SK-N-MC (cell line): Measurements from ENCODE around the gene PTPRM.

ENCODE experiments used
- DNase-seq: peaks from one replicate; pipeline ENCODE4 v3.0.0-alpha.2; 2011; ENCODE audit warnings: low read depth, low spot score
- H3K27ac ChIP-seq: fragments of 200-600 bp; sonication (generic); 2 replicates; pipeline ENCODE4 v1.5.1; 2016; ENCODE audit warnings: mixed run types
- H3K36me3 ChIP-seq: fragments of 200-600 bp; sonication (generic); 2 replicates; pipeline ENCODE4 v1.6.1; 2017; ENCODE audit warnings: antibody characterized with exemption, low read length, mixed read lengths; ENCODE audit not compliant: insufficient read depth
- H3K4me3 ChIP-seq: fragments of 200-600 bp; sonication (generic); 2 replicates; pipeline ENCODE4 v1.5.1; 2016
- H3K9ac ChIP-seq: fragments of 200-600 bp; sonication (generic); 2 replicates; pipeline ENCODE4 v1.8.0; 2017; ENCODE audit warnings: mixed run types, mixed read lengths; ENCODE audit not compliant: insufficient read length
- H3K9me3 ChIP-seq: fragments of 200-600 bp; sonication (generic); 2 replicates; pipeline ENCODE4 v1.6.1; 2017; ENCODE audit warnings: low read depth, mild to moderate bottlenecking, antibody characterized with exemption, low read length, moderate library complexity, mixed read lengths
- EZH2 ChIP-seq: fragments of 200-600 bp; sonication (generic); IDR thresholded peaks from one replicate; pipeline ENCODE4 v1.6.1; 2017; ENCODE audit warnings: antibody characterized with exemption
- FOXP2 ChIP-seq: optimal IDR thresholded peaks from 2 replicates; pipeline ENCODE3; 2011; ENCODE audit warnings: mild to moderate bottlenecking, moderate library complexity; ENCODE audit not compliant: insufficient read depth; ENCODE audit errors: extremely low read length, control extremely low read depth
- POLR2AphosphoS5 ChIP-seq: IDR thresholded peaks from 2 replicates; pipeline ENCODE4 v1.6.1; 2012; ENCODE audit warnings: mild to moderate bottlenecking, low read depth, low read length, borderline replicate concordance

PTPRM gene

DNA sequence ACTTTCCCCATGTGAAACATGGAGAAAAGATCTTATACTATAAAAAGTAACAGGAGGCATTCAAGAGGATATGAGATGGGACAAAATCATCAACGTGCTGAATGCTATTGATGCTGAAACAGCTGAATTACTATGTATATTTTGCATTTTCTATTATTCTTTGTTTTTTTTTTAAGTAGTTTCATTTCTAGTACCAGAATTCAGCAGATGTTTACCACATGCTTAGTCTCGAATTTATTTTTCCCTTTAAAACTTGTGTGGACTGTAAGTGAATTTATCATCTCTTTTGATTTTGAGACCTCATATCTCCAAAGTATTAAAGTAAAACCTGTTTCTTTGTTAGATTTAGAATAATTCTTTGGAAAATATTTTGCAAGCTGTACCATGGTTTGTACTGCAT lies 205.8 kb downstream of the PTPRM start:
- Histone ChIP-seq H3K27ac (no peak overlapping the region), H3K9me3 (no peaks in the 10 kb centered on the region), H3K36me3 (no peaks in the 10 kb centered on the region), H3K9ac (no peak overlapping the region), H3K4me3 (no peak overlapping the region)
- DNase-seq, result no peak
- TF ChIP-seq EZH2, result no peak
- TF ChIP-seq POLR2AphosphoS5, result no peak
- TF ChIP-seq FOXP2, result no peak

DNA sequence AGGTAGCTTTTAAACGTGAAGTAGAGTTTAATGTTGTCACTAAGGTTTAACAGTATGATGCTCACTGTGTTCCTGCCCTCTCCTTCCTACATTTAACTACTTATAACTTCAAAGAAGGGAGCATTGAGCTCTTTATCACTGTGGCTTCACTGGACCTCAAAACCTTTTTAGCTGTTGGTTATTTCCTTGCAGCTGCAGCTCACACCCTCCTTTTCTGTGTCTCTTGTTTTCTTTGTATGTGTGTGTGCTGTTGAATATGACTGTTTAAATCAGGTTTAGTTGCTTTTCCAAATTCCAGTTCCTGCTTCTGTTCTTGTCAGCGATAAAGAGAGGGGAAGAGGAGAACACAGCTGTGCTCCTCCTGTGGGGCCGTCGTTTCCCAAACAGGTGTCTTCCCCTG lies 208.0 kb downstream of the PTPRM start:
- TF ChIP-seq EZH2 (no peak), FOXP2 (no peak), POLR2AphosphoS5 (no peak)
- H3K4me3 ChIP-seq, result no peak overlapping the region
- H3K9me3 ChIP-seq, result no peaks in the 10 kb centered on the region
- H3K27ac ChIP-seq, result no peak overlapping the region
- H3K36me3 ChIP-seq, result no peaks in the 10 kb centered on the region
- no peak for DNase-seq
- H3K9ac ChIP-seq, result no peak overlapping the region

DNA sequence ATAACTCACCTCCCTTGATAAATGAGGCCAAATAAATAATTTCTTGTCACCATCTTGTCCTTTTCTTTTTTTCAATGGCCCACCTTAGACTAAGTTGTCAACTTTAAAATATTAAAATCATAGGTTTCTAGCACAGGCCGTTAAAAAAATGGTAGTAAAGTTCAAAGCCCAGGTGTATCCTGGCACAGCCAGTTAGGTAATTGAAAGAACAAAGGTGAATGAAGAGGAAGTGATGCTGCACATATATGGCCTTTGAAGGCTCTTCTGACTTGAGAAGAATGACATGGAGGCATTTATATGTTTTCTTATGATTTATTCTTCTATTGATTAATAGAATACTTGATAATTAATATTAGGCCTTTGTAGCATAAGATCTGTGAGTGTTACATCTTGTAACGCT lies 208.7 kb downstream of the PTPRM start:
- Histone ChIP-seq H3K27ac (no peak overlapping the region), H3K36me3 (no peaks in the 10 kb centered on the region), H3K9me3 (no peaks in the 10 kb centered on the region), H3K9ac (no peak overlapping the region), H3K4me3 (no peak overlapping the region)
- no peak for DNase-seq
- TF ChIP-seq POLR2AphosphoS5 (no peak), FOXP2 (no peak), EZH2 (no peak)

DNA sequence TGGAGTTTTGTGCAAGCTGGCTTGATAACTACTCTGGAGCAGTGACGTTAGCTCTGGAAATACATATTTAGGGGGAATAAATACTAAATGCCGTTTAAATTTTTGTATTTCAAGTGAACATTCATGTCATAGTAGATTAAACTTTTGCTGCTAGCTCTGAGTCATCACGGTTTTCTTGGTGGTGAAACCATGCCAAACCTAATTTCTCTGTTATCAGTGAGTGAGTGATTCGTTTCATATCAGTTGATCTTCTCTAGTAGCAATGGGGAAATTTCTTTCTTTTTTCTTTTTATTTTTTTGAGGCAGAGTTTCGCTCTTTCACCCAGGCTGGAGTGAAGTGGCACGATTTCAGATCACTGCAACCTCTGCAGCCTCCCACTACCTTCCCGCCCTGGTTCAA lies 211.1 kb downstream of the PTPRM start:
- no peak for TF ChIP-seq FOXP2
- no peak for TF ChIP-seq EZH2
- TF ChIP-seq POLR2AphosphoS5, result no peak
- no peak overlapping the region for H3K4me3 ChIP-seq
- H3K27ac ChIP-seq, result no peak overlapping the region
- no peak overlapping the region for H3K9ac ChIP-seq
- no peak for DNase-seq
- H3K36me3 ChIP-seq, result no peaks in the 10 kb centered on the region
- H3K9me3 ChIP-seq, result no peaks in the 10 kb centered on the region

DNA sequence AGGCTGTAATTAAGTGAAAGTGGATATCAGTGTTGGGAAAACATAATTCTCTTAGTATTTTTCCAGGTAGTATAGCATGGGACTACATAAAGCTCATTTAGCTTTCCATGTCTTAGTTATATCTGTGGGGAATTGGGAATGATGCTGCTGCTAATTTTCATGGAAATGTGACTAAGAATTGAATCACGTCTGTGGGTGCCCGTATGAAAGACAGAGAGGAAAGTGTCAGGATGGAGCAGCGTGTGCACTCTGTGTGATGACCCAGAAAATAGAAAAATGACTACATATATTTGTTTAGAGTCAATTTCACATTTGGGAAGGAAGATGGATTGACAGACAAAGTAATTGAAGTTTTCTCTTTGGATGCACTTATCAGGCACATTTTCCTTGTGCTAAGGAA lies 212.1 kb downstream of the PTPRM start:
- TF ChIP-seq FOXP2 (no peak), EZH2 (no peak), POLR2AphosphoS5 (no peak)
- no peak overlapping the region for H3K9ac ChIP-seq
- no peak overlapping the region for H3K27ac ChIP-seq
- no peaks in the 10 kb centered on the region for H3K9me3 ChIP-seq
- H3K36me3 ChIP-seq, result no peaks in the 10 kb centered on the region
- DNase-seq, result no peak
- no peak overlapping the region for H3K4me3 ChIP-seq

DNA sequence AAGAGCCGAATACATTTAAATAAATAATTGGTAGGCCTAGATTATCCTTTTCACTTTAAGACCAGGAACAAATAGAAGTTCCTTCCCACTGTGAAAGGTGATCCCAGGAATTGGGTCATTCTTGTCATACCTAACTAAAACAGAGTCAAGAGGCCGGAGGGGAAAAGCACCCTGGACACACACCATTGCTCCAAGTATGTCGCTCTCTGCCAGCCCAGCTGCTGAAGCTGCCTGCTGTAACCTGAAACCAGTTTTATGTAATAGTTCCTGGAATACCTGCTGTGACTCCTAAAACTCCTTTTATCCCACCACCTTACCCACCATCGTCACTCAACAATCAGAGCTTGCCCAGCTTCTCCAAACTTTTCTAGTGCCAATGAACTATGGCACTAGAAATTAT lies 217.1 kb downstream of the PTPRM start:
- TF ChIP-seq FOXP2, result no peak
- no peak for TF ChIP-seq POLR2AphosphoS5
- no peak for TF ChIP-seq EZH2
- Histone ChIP-seq H3K9me3 (no peaks in the 10 kb centered on the region), H3K27ac (no peak overlapping the region), H3K9ac (no peak overlapping the region), H3K4me3 (no peak overlapping the region), H3K36me3 (no peaks in the 10 kb centered on the region)
- DNase-seq, result no peak

DNA sequence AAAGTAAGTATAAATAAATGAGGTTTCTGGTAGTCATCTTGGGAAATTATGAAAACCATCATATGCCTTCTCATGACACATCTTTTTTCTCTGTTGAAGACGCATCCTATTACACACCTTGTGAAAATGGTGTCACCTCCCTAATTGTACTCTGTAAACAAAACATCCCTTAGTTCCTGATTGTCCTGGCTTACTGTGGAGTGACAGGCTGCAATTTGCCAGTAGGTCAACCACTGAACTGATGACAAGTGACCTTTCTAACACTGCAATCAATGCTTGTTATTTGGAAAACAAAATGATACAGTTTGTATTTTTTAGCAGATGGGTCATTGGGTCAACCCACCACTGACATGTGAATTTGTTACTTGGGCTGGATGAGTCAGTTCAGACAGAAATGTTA lies 219.5 kb downstream of the PTPRM start:
- DNase-seq, result no peak
- no peaks in the 10 kb centered on the region for H3K36me3 ChIP-seq
- TF ChIP-seq POLR2AphosphoS5 (no peak), FOXP2 (no peak), EZH2 (no peak)
- H3K9me3 ChIP-seq, result no peaks in the 10 kb centered on the region
- H3K4me3 ChIP-seq, result no peak overlapping the region
- H3K27ac ChIP-seq, result no peak overlapping the region
- no peak overlapping the region for H3K9ac ChIP-seq

DNA sequence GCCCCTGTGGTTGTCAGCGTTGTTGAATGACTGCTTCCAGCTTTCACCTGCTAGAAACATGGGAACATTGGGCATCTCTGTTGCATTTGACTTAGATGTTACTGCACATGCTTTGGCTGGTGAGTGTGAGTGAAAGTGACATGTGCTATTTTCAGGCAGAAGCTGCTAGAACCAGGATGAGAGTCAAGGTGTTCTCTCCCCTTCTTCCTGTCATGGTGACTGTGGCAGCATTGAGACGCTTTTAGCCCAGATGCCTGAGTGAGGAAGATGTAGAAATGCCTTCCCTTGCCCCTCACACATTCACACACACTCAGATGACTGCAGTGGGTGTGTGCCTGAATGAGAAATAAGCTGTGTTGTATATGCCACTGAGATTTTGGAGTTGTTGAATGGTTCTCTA lies 220.2 kb downstream of the PTPRM start:
- Histone ChIP-seq H3K36me3 (no peaks in the 10 kb centered on the region), H3K27ac (no peak overlapping the region), H3K9me3 (no peaks in the 10 kb centered on the region), H3K9ac (no peak overlapping the region), H3K4me3 (no peak overlapping the region)
- TF ChIP-seq POLR2AphosphoS5 (no peak), FOXP2 (no peak), EZH2 (no peak)
- no peak for DNase-seq

DNA sequence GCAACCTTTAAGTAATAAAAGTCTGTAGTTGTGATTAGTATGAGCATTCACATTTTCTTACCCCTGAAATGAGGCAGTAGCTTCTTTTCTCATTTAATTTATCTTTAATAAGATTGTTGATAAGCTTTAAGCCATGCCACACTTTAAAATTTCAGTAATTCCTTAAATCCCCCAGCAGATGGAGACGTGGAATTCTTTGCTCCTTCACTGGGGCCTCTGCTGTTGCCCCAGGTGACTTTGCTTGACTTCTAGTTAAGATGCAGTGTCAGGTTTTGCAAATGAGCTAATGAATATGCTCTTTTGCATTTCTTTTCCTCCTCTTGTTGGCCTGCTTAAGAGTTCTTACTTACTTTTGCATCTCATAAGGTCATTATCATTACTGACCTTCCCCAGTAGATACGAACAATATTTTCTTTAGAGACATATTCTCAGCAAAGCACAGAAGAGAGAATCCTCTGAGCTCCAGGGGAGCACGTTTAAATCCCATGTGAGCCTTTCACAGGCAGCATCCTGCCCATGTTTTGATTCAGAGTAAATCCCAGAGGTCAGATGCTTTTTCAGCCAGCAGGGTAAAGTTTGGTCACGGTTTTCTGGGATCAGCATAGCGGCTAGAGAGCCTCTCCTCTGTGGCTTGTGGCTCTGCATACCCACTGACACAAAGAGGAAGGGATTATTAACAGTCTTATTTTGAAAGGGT lies 222.9 kb downstream of the PTPRM start:
- DNase-seq, result peak; percentile 2
- no peak overlapping the region for H3K4me3 ChIP-seq
- TF ChIP-seq FOXP2 (no peak), EZH2 (no peak), POLR2AphosphoS5 (no peak)

More for the DNA sequence above, 222.9 kb downstream of the PTPRM start:
- no peak overlapping the region for H3K27ac ChIP-seq
- no peaks in the 10 kb centered on the region for H3K9me3 ChIP-seq
- no peaks in the 10 kb centered on the region for H3K36me3 ChIP-seq
- no peak overlapping the region for H3K9ac ChIP-seq
